Posterior vena cava (tissue), 2 donors: ENCODE results near the gene CFAP20. TPM values are rescaled to one million over a fixed set of nuclear protein-coding genes. Genes with fewer than 3 reads are reported as not detected.

Source experiments
- DNase-seq: peaks from one replicate; pipeline ENCODE4 v3.0.0-alpha.2; 2020; ENCODE audit warnings: low spot score
- intact Hi-C, 2 donors: fragments of 100-400 bp; cut with DNase I; formaldehyde crosslinking; loops; one replicate each; pipeline versions ENCODE4 v1.14.1 to v1.14.2; 2022 to 2023
- total RNA-seq, 2 donors: library from RNA; stranded (reverse); fragmentation: NEBNext Ultra II Directional; extraction: Animal tissue kit (Norgen Biotek cat#: 25700); gene quantifications; one replicate each; pipeline ENCODE4 v1.2.1, GENCODE V29; 2021
- donor health status: DM: yes; HTN: yes; CAD: no.
- donor health status: DM: yes; HTN: yes; CAD: no.

CFAP20 gene
- total RNA-seq, 2 donors from 2014 or later = 14.5 to 15.3 TPM

GRCh38 chr16:58126451-58126961, 2.7 kb downstream of the CFAP20 start:
- intact Hi-C loops = loop anchor here (5.0 to 10.0 kb wide), 2 partner anchors 104 to 332 kb away; no protein-coding TSS in a partner anchor
- DNase-seq = no peak

- DNase-seq = no peak
- intact Hi-C loops = loop anchor here (5.0 to 10.0 kb wide), 2 partner anchors 104 to 331 kb away; no protein-coding TSS in a partner anchor
Measured at GRCh38 chr16:58125781-58126335, 3.3 kb downstream of the CFAP20 start.

GRCh38 chr16:58125041-58125440, 4.1 kb downstream of the CFAP20 start:
- DNase-seq = no peak
- intact Hi-C loops = loop anchor here (5.0 to 10.0 kb wide), 2 partner anchors 103 to 330 kb away; no protein-coding TSS in a partner anchor

- intact Hi-C loops = loop anchor here in 1 of 2 donors (10.0 kb wide), 1 partner anchor 330 kb away; no protein-coding TSS in a partner anchor
- DNase-seq = no peak
Measured at GRCh38 chr16:58124601-58124915, 4.6 kb downstream of the CFAP20 start.

- no peak for DNase-seq
Measured at GRCh38 chr16:58123896-58124600, 5.1 kb downstream of the CFAP20 start.

GRCh38 chr16:58121132-58121531, 8.0 kb downstream of the CFAP20 start:
- intact Hi-C loops = loop anchor here in 1 of 2 donors (10.0 kb wide), 1 partner anchor 326 kb away; no protein-coding TSS in a partner anchor

More at GRCh38 chr16:58123896-58124600, 5.1 kb downstream of the CFAP20 start:
- intact Hi-C loops = loop anchor here in 1 of 2 donors (10.0 kb wide), 1 partner anchor 329 kb away; no protein-coding TSS in a partner anchor

GRCh38 chr16:58120234-58120633, 8.9 kb downstream of the CFAP20 start:
- intact Hi-C loops = loop anchor here in 1 of 2 donors (10.0 kb wide), 1 partner anchor 325 kb away; no protein-coding TSS in a partner anchor
- no peak for DNase-seq

More at GRCh38 chr16:58121132-58121531, 8.0 kb downstream of the CFAP20 start:
- no peak for DNase-seq

- no peak for DNase-seq
- intact Hi-C loops = loop anchor here in 1 of 2 donors (10.0 kb wide), 1 partner anchor 895 kb away; no protein-coding TSS in a partner anchor
Measured at GRCh38 chr16:58119509-58119845, 9.7 kb downstream of the CFAP20 start.

- no peak for DNase-seq
- intact Hi-C loops = loop anchor here in 1 of 2 donors (1.0 to 10.0 kb wide), 2 partner anchors 90 to 896 kb away; no protein-coding TSS in a partner anchor
Measured at GRCh38 chr16:58118801-58119508, 10.2 kb downstream of the CFAP20 start.

GRCh38 chr16:58116529-58116928, 12.7 kb downstream of the CFAP20 start:
- intact Hi-C loops = loop anchor here in 1 of 2 donors (10.0 kb wide), 1 partner anchor 898 kb away; no protein-coding TSS in a partner anchor

GRCh38 chr16:58116081-58116480, 13.1 kb downstream of the CFAP20 start:
- no peak for DNase-seq
- intact Hi-C loops = loop anchor here in 1 of 2 donors (10.0 kb wide), 1 partner anchor 899 kb away; no protein-coding TSS in a partner anchor

More at GRCh38 chr16:58116529-58116928, 12.7 kb downstream of the CFAP20 start:
- no peak for DNase-seq

GRCh38 chr16:58114827-58115825, 14.1 kb downstream of the CFAP20 start:
- intact Hi-C loops = loop anchor here in 1 of 2 donors (5.0 to 10.0 kb wide), 2 partner anchors 93 to 900 kb away; no protein-coding TSS in a partner anchor
- no peak for DNase-seq

GRCh38 chr16:58111302-58111627, 17.9 kb downstream of the CFAP20 start:
- intact Hi-C loops = loop anchor here in 1 of 2 donors (5.0 to 10.0 kb wide), 2 partner anchors 89 to 904 kb away; no protein-coding TSS in a partner anchor

GRCh38 chr16:58110571-58111301, 18.4 kb downstream of the CFAP20 start:
- no peak for DNase-seq
- intact Hi-C loops = loop anchor here in 1 of 2 donors (5.0 to 10.0 kb wide), 2 partner anchors 88 to 904 kb away; no protein-coding TSS in a partner anchor

More at GRCh38 chr16:58111302-58111627, 17.9 kb downstream of the CFAP20 start:
- no peak for DNase-seq

- intact Hi-C loops = loop anchor here in 1 of 2 donors (5.0 to 10.0 kb wide), 2 partner anchors 88 to 905 kb away; no protein-coding TSS in a partner anchor
- no peak for DNase-seq
Measured at GRCh38 chr16:58109881-58110280, 19.3 kb downstream of the CFAP20 start.

- intact Hi-C loops = no loop called here
- no peak for DNase-seq
Measured at GRCh38 chr16:58109330-58109729, 19.9 kb downstream of the CFAP20 start.

- intact Hi-C loops = no loop called here
- DNase-seq = no peak
Measured at GRCh38 chr16:58107709-58108108, 21.5 kb downstream of the CFAP20 start.
